Measurements from ENCODE around the gene LILRA6. TPM values are rescaled to one million over a fixed set of nuclear protein-coding genes. Genes with fewer than 3 reads are reported as not detected.

The LILRA6 gene
- total and polyA plus RNA-seq, 2 of the 13 experiments (the other 11 are each of a cell fraction or from before 2014, with no cell fraction given), result not detected

- TF ChIP-seq PAXIP1 (CRISPR knock-in tag; conservative IDR thresholded peaks at IDR 0.05) (peak; percentile 78), IKZF5 (CRISPR knock-in tag; IDR thresholded peaks at IDR 0.05) (0 out of 2 replicates have a peak, but pooled peaks have one; percentile 18), POLR2A (IDR thresholded peaks at IDR 0.05; ENCODE audit: insufficient read depth in 1 of 2, low read depth in 2 of 2, low read length in 2 of 2) (peak; percentile 16 to 52; a peak in 3 of 4 replicates), MEIS2 (CRISPR knock-in tag; IDR thresholded peaks at IDR 0.05) (0 out of 2 replicates have a peak, but pooled peaks have one; percentile 74), ZNF570 (CRISPR knock-in tag; IDR thresholded peaks at IDR 0.05; ENCODE audit: borderline replicate concordance) (no peak), MIER3 (CRISPR knock-in tag; IDR thresholded peaks at IDR 0.05; ENCODE audit: borderline replicate concordance) (peak; percentile 95), HDAC2 (CRISPR knock-in tag; IDR thresholded peaks at IDR 0.05) (peak; percentile 94), RXRA (CRISPR knock-in tag; IDR thresholded peaks at IDR 0.05) (peak; percentile 87), ZNF589 (CRISPR knock-in tag; conservative IDR thresholded peaks at IDR 0.05) (0 out of 2 replicates have a peak, but pooled peaks have one; percentile 70), SATB2 (CRISPR knock-in tag; IDR thresholded peaks at IDR 0.05) (no peak), ZNF318 (CRISPR knock-in tag; IDR thresholded peaks at IDR 0.05) (no peak), ZNF576 (CRISPR knock-in tag; IDR thresholded peaks at IDR 0.05) (no peak), HOXA9 (CRISPR knock-in tag; IDR thresholded peaks at IDR 0.05; ENCODE audit: borderline replicate concordance) (0 out of 2 replicates have a peak, but pooled peaks have one; percentile 12)
Observed at GRCh38 chr19:54209811-54210494, 32.6 kb downstream of the LILRA6 start (continued).

Data from HepG2 (cell line).